ENCODE data around the gene LCN12. TPM values are rescaled to one million over a fixed set of nuclear protein-coding genes. Genes with fewer than 3 reads are reported as not detected.

LCN12 gene
- total and polyA plus RNA-seq, 2 donors from 2014 or later, result 35.5 to 42.9 TPM

DNA sequence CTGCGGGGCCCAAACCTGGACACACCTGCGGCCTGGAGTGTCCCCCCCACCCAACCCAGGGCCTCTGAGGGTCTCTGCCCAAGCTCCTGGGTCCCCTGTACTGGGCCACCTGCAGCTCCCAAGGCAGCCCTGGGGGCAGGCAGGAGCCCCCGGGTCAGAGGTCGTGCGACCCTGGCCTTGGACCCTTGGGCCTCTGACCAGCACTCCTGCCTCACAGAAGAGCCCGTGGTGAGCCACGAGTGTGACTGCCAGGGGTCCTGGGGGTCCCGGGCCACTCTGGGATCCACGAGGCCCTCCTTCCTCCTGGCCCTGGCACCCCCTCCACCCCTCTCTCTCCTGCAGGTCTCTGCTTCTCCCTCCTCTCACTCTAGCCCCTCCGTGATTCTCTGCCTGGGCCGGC, 20.3 kb downstream of the LCN12 start:
- no peaks in the 10 kb centered on the region for H3K9me3 ChIP-seq (ENCODE audit: control insufficient read depth in 2 of 3, insufficient read depth in 1 of 3, low read length in 3 of 3)
- H3K27me3 ChIP-seq (ENCODE audit: control insufficient read depth, insufficient read depth, low read length), result no peaks in the 10 kb centered on the region
- FAIRE-seq (no peak), DNase-seq (no peak)
- H3K9ac ChIP-seq (ENCODE audit: low read length in 3 of 3), result no peak overlapping the region
- intact Hi-C loops (cut with DNase I), result no loop called here
- TF ChIP-seq, protein P1, sequence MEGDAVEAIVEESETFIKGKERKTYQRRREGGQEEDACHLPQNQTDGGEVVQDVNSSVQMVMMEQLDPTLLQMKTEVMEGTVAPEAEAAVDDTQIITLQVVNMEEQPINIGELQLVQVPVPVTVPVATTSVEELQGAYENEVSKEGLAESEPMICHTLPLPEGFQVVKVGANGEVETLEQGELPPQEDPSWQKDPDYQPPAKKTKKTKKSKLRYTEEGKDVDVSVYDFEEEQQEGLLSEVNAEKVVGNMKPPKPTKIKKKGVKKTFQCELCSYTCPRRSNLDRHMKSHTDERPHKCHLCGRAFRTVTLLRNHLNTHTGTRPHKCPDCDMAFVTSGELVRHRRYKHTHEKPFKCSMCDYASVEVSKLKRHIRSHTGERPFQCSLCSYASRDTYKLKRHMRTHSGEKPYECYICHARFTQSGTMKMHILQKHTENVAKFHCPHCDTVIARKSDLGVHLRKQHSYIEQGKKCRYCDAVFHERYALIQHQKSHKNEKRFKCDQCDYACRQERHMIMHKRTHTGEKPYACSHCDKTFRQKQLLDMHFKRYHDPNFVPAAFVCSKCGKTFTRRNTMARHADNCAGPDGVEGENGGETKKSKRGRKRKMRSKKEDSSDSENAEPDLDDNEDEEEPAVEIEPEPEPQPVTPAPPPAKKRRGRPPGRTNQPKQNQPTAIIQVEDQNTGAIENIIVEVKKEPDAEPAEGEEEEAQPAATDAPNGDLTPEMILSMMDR (IDR thresholded peaks at IDR 0.05; ENCODE audit: borderline replicate concordance, extremely low read depth, insufficient read depth), result no peak
- peaks cover 0 to 8% (median 0%) of the 10 kb centered on the region in 3 donors for H3K4me1 ChIP-seq (ENCODE audit: control insufficient read depth in 2 of 3, insufficient read depth in 2 of 3, low read depth in 1 of 3, low read length in 3 of 3)
- no peaks in the 10 kb centered on the region for H3K36me3 ChIP-seq (ENCODE audit: control insufficient read depth in 2 of 3, insufficient read depth in 3 of 3, low read length in 3 of 3)
- H3K27ac ChIP-seq (ENCODE audit: low read depth in 2 of 2, low read length in 2 of 2), result no peak overlapping the region
- H3K4me3 ChIP-seq (ENCODE audit: low read length in 3 of 3), result no peak overlapping the region

DNA sequence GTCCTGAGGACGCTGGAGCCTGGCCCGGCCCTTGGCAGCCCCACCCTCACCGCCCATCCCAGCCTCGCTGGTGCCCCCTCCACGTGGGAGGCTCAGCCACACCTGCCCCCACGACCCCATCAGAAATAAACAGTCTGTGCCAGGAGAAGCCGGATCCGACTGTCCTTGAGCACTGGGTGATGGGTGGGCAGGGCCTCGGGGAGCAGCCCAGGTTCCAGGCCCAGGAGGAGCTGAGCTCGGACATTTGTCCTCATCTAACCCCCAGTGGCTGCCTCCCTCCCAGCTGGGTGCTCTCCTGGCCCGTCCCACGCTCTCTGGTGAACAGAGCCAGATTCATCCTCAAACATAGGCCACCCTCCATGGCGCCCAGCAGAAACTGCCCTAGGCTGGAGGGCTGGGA, 20.7 kb downstream of the LCN12 start:
- H3K27me3 ChIP-seq (ENCODE audit: control insufficient read depth, insufficient read depth, low read length), result no peaks in the 10 kb centered on the region
- DNase-seq (no peak), FAIRE-seq (no peak)
- H3K4me3 ChIP-seq (ENCODE audit: low read length in 3 of 3), result no peak overlapping the region
- peaks cover 0 to 12% (median 0%) of the 10 kb centered on the region in 3 donors for H3K4me1 ChIP-seq (ENCODE audit: control insufficient read depth in 2 of 3, insufficient read depth in 2 of 3, low read depth in 1 of 3, low read length in 3 of 3)
- H3K27ac ChIP-seq (ENCODE audit: low read depth in 2 of 2, low read length in 2 of 2), result no peak overlapping the region
- no peaks in the 10 kb centered on the region for H3K9me3 ChIP-seq (ENCODE audit: control insufficient read depth in 2 of 3, insufficient read depth in 1 of 3, low read length in 3 of 3)
- no peak overlapping the region for H3K9ac ChIP-seq (ENCODE audit: low read length in 3 of 3)
- no peaks in the 10 kb centered on the region for H3K36me3 ChIP-seq (ENCODE audit: control insufficient read depth in 2 of 3, insufficient read depth in 3 of 3, low read length in 3 of 3)
- intact Hi-C loops (cut with DNase I), result no loop called here
- TF ChIP-seq, protein P1 (IDR thresholded peaks at IDR 0.05; ENCODE audit: borderline replicate concordance, extremely low read depth, insufficient read depth), result no peak

DNA sequence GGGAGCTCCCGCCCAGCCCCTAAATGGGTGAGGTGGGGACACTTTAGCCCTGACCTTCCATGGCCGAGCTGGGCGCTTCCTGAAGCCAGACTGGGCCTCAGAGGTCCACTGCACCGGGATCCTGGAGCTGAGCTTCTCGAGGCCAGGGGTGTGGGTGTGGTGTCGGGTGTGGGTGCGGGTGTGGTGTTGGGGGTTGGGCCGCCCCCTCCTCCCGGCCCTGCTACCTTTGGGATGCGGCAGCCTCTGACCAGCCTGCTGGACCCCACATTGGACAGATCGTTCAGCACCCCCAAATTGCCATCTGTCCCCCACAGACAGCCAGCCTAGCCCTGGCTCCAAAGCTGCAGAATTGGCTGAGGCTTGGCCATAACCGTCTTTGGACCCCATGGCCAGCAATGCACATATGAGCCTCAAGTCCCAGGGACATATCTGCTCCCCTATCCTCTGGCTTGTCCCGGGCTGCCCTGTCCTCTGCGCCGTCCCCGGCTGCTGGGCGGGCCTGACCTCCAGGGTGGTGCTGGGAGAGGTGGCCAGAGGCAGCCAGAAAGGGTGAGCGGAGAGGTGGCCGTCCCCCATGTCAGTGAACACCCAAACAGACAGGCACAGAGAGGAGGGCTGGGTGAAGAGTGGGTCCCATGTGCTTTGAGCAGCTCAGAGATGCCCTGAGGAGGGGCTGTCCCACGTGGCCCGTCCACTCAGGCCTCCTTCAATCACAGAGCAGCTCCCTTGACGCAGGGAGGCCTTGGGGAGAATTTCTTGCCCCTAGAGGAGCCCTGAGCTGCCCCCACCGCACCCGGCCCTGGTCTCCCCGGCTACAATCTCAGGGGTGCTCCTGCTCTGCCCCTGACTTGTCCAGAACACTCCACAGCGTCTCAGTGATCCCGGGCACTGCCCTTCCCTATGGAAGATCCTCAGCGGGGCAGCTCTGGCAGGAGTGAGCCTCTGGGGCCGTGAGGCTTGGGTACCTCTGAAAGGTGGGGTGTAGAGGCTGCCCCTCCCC, 21.8 kb downstream of the LCN12 start:
- TF ChIP-seq, protein P1 (IDR thresholded peaks at IDR 0.05; ENCODE audit: borderline replicate concordance, extremely low read depth, insufficient read depth), result no peak
- H3K9ac ChIP-seq (ENCODE audit: low read length in 3 of 3), result no peak overlapping the region
- peaks cover 0 to 14% (median 0%) of the 10 kb centered on the region in 3 donors for H3K4me1 ChIP-seq (ENCODE audit: control insufficient read depth in 2 of 3, insufficient read depth in 2 of 3, low read depth in 1 of 3, low read length in 3 of 3)
- no peak overlapping the region for H3K27ac ChIP-seq (ENCODE audit: low read depth in 2 of 2, low read length in 2 of 2)
- H3K4me3 ChIP-seq (ENCODE audit: low read length in 3 of 3), result no peak overlapping the region
- no peaks in the 10 kb centered on the region for H3K27me3 ChIP-seq (ENCODE audit: control insufficient read depth, insufficient read depth, low read length)
- intact Hi-C loops (cut with DNase I), result no loop called here
- H3K36me3 ChIP-seq (ENCODE audit: control insufficient read depth in 2 of 3, insufficient read depth in 3 of 3, low read length in 3 of 3), result no peaks in the 10 kb centered on the region
- H3K9me3 ChIP-seq (ENCODE audit: control insufficient read depth in 2 of 3, insufficient read depth in 1 of 3, low read length in 3 of 3), result no peaks in the 10 kb centered on the region
- FAIRE-seq, result no peak
- no peak for DNase-seq

Measured in kidney (tissue), 14 donors.